Duodenal mucosa (tissue), 2 donors: ENCODE measurements around the gene PDE11A.
A peak's percentile ranks its signal among the peaks of the same experiment; 100 is the strongest.

Experiments used
- H3K27ac ChIP-seq: one replicate; pipeline ENCODE4 v1.7.0; 2013; ENCODE audit warnings: low read depth, low read length
- H3K27me3 ChIP-seq, 2 donors: one replicate each; pipeline ENCODE4 v1.7.0; 2013; ENCODE audit warnings: low read length in 2 of 2, control low read depth in 1 of 2; ENCODE audit not compliant: insufficient read depth in 2 of 2, control insufficient read depth in 1 of 2
- H3K36me3 ChIP-seq, 2 donors: one replicate each; pipeline ENCODE4 v1.7.0; 2013; ENCODE audit warnings: low read length in 2 of 2, control low read depth in 1 of 2; ENCODE audit not compliant: insufficient read depth in 2 of 2, control insufficient read depth in 1 of 2
- H3K4me1 ChIP-seq, 2 donors: one replicate each; pipeline ENCODE4 v1.7.0; 2013; ENCODE audit warnings: low read length in 2 of 2, control low read depth in 1 of 2; ENCODE audit not compliant: insufficient read depth in 2 of 2, control insufficient read depth in 1 of 2
- H3K4me3 ChIP-seq, 2 donors: one replicate each; pipeline ENCODE4 v1.7.0; 2013; ENCODE audit warnings: low read length in 2 of 2, low read depth in 1 of 2
- H3K9ac ChIP-seq, 2 donors: one replicate each; pipeline ENCODE4 v1.7.0; 2013; ENCODE audit warnings: low read length in 2 of 2, low read depth in 1 of 2
- H3K9me3 ChIP-seq, 2 donors: one replicate each; pipeline ENCODE4 v1.7.0; 2013; ENCODE audit warnings: low read length in 2 of 2, control low read depth in 1 of 2; ENCODE audit not compliant: control insufficient read depth in 1 of 2

PDE11A gene

GRCh38 chr2:177758591-177759371 is 313.8 kb downstream of the PDE11A start:
- Histone ChIP-seq H3K4me1 (peaks cover 0 to 4% of the 10 kb centered on the region in 2 donors), H3K9me3 (no peaks in the 10 kb centered on the region), H3K4me3 (no peak overlapping the region), H3K9ac (no peak overlapping the region), H3K27me3 (no peaks in the 10 kb centered on the region), H3K27ac (no peak overlapping the region), H3K36me3 (no peaks in the 10 kb centered on the region)

GRCh38 chr2:177756336-177756735 is 316.2 kb downstream of the PDE11A start:
- H3K4me1 ChIP-seq = no peaks in the 10 kb centered on the region
- no peak overlapping the region for H3K27ac ChIP-seq
- H3K36me3 ChIP-seq = no peaks in the 10 kb centered on the region
- H3K4me3 ChIP-seq = no peak overlapping the region
- H3K9me3 ChIP-seq = no peaks in the 10 kb centered on the region
- no peak overlapping the region for H3K9ac ChIP-seq
- H3K27me3 ChIP-seq = no peaks in the 10 kb centered on the region

- no peaks in the 10 kb centered on the region for H3K9me3 ChIP-seq
- peak overlapping the region; percentile 26 for H3K27ac ChIP-seq
- H3K36me3 ChIP-seq = no peaks in the 10 kb centered on the region
- no peak overlapping the region for H3K4me3 ChIP-seq
- peak overlapping the region in 1 of 2 donors; percentile 5 for H3K9ac ChIP-seq
- H3K4me1 ChIP-seq = no peaks in the 10 kb centered on the region
- H3K27me3 ChIP-seq = no peaks in the 10 kb centered on the region
These were observed 318.1 kb downstream of the PDE11A start for GRCh38 chr2:177754492-177754873.

- H3K4me3 ChIP-seq = no peak overlapping the region
- H3K9me3 ChIP-seq = no peaks in the 10 kb centered on the region
- no peaks in the 10 kb centered on the region for H3K4me1 ChIP-seq
- H3K27me3 ChIP-seq = no peaks in the 10 kb centered on the region
- H3K36me3 ChIP-seq = no peaks in the 10 kb centered on the region
- peak overlapping the region; percentile 30 for H3K27ac ChIP-seq
- H3K9ac ChIP-seq = peak overlapping the region in 1 of 2 donors; percentile 5
These were observed 318.7 kb downstream of the PDE11A start for GRCh38 chr2:177753682-177754491.

GRCh38 chr2:177748360-177748759 is 324.2 kb downstream of the PDE11A start:
- no peaks in the 10 kb centered on the region for H3K36me3 ChIP-seq
- no peak overlapping the region for H3K27ac ChIP-seq
- H3K4me3 ChIP-seq = no peak overlapping the region
- no peaks in the 10 kb centered on the region for H3K9me3 ChIP-seq
- no peak overlapping the region for H3K9ac ChIP-seq
- H3K4me1 ChIP-seq = no peaks in the 10 kb centered on the region
- H3K27me3 ChIP-seq = no peaks in the 10 kb centered on the region

GRCh38 chr2:177747384-177747783 is 325.2 kb downstream of the PDE11A start:
- Histone ChIP-seq H3K4me1 (no peaks in the 10 kb centered on the region), H3K4me3 (no peak overlapping the region), H3K27ac (no peak overlapping the region), H3K36me3 (no peaks in the 10 kb centered on the region), H3K9ac (no peak overlapping the region), H3K27me3 (no peaks in the 10 kb centered on the region), H3K9me3 (no peaks in the 10 kb centered on the region)

- no peak overlapping the region for H3K4me3 ChIP-seq
- no peaks in the 10 kb centered on the region for H3K4me1 ChIP-seq
- no peak overlapping the region for H3K27ac ChIP-seq
- H3K36me3 ChIP-seq = no peaks in the 10 kb centered on the region
- H3K9me3 ChIP-seq = no peaks in the 10 kb centered on the region
- H3K9ac ChIP-seq = no peak overlapping the region
- H3K27me3 ChIP-seq = no peaks in the 10 kb centered on the region
These were observed 326.2 kb downstream of the PDE11A start for GRCh38 chr2:177746358-177746757.

GRCh38 chr2:177745531-177745930 is 327.0 kb downstream of the PDE11A start:
- Histone ChIP-seq H3K36me3 (no peaks in the 10 kb centered on the region), H3K4me1 (no peaks in the 10 kb centered on the region), H3K9ac (no peak overlapping the region), H3K27ac (no peak overlapping the region), H3K9me3 (no peaks in the 10 kb centered on the region), H3K27me3 (no peaks in the 10 kb centered on the region), H3K4me3 (no peak overlapping the region)

- H3K4me3 ChIP-seq = no peak overlapping the region
- H3K4me1 ChIP-seq = no peaks in the 10 kb centered on the region
- H3K27ac ChIP-seq = no peak overlapping the region
- H3K9me3 ChIP-seq = no peaks in the 10 kb centered on the region
- H3K27me3 ChIP-seq = no peaks in the 10 kb centered on the region
- H3K9ac ChIP-seq = no peak overlapping the region
- no peaks in the 10 kb centered on the region for H3K36me3 ChIP-seq
These were observed 329.7 kb downstream of the PDE11A start for GRCh38 chr2:177742851-177743250.

GRCh38 chr2:177741866-177742265 is 330.7 kb downstream of the PDE11A start:
- H3K4me1 ChIP-seq = no peaks in the 10 kb centered on the region
- H3K27ac ChIP-seq = no peak overlapping the region
- no peaks in the 10 kb centered on the region for H3K27me3 ChIP-seq
- H3K9me3 ChIP-seq = no peaks in the 10 kb centered on the region
- no peak overlapping the region for H3K4me3 ChIP-seq
- H3K9ac ChIP-seq = no peak overlapping the region
- no peaks in the 10 kb centered on the region for H3K36me3 ChIP-seq
